ENCODE results near the gene SRSF5. TPM values are rescaled to one million over a fixed set of nuclear protein-coding genes. Genes with fewer than 3 reads are reported as not detected.

SRSF5 gene
- total RNA-seq, 1 donor: 101 TPM

DNA sequence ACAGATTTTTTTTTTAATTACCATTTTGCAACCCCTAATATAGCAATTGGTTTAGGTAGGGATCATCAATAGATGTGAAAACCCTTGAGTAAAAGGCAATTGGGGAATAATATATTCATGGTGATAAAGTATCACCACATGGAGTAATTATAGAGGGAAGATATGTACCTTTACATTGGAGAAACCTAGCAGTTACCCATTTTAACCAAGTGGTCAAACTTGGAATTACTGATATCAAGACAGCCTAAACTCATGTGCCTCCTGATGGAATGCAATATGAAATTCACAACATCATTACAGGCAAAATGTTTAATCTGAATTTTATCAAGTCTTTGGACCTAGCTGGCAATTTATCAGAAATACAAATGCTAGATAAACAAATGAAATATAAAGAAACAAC, 36.8 kb downstream of the SRSF5 start:
- no peak for DNase-seq (ENCODE audit: low read depth)
- no peak overlapping the region for H3K4me3 ChIP-seq (ENCODE audit: low read depth, low read length)
- TF ChIP-seq, protein P1, sequence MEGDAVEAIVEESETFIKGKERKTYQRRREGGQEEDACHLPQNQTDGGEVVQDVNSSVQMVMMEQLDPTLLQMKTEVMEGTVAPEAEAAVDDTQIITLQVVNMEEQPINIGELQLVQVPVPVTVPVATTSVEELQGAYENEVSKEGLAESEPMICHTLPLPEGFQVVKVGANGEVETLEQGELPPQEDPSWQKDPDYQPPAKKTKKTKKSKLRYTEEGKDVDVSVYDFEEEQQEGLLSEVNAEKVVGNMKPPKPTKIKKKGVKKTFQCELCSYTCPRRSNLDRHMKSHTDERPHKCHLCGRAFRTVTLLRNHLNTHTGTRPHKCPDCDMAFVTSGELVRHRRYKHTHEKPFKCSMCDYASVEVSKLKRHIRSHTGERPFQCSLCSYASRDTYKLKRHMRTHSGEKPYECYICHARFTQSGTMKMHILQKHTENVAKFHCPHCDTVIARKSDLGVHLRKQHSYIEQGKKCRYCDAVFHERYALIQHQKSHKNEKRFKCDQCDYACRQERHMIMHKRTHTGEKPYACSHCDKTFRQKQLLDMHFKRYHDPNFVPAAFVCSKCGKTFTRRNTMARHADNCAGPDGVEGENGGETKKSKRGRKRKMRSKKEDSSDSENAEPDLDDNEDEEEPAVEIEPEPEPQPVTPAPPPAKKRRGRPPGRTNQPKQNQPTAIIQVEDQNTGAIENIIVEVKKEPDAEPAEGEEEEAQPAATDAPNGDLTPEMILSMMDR (IDR thresholded peaks at IDR 0.05; ENCODE audit: insufficient read depth, low read length): peak; percentile 36

DNA sequence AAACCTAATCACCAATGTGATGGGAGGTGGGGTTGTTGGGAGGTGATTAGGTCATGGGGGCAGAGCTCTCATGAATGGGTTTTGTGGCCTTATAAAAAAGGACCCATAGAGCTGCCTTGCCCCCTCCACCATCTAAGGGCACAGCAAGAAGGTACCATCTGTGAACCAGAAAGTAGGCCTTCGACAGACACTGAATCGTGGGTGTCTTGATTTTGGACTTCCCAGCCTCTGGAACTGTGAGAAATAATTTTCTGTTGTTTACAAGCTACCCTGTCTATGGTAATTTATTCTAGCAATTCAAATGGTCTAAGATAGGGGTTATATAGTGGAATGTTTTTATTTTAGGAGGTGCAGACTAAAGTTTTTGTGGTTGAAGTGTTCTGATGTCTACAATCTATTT, 38.0 kb downstream of the SRSF5 start:
- no peak for DNase-seq (ENCODE audit: low read depth)
- no peak overlapping the region for H3K4me3 ChIP-seq (ENCODE audit: low read depth, low read length)
- TF ChIP-seq, protein P1 (IDR thresholded peaks at IDR 0.05; ENCODE audit: insufficient read depth, low read length): no peak

DNA sequence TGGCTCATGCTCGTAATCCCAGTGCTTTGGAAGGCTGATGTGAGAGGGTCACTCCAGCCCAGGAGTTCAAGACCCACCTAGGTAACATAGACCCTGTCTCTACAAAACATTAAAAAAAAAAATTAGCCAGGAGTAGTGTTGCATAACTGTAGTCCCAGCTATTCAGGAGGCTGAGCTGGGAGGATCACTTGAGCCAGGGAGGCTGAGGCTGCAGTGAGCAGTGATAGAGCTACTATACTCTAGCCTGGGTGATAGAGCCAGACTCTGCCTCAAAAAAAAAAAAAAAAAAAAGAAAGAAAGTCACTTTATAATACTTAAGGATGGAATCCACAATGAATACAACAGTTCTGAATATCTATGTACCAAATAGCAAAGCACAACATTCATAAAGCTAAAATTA, 40.2 kb downstream of the SRSF5 start:
- H3K4me3 ChIP-seq (ENCODE audit: low read depth, low read length): no peak overlapping the region
- no peak for DNase-seq (ENCODE audit: low read depth)
- TF ChIP-seq, protein P1 (IDR thresholded peaks at IDR 0.05; ENCODE audit: insufficient read depth, low read length): no peak

DNA sequence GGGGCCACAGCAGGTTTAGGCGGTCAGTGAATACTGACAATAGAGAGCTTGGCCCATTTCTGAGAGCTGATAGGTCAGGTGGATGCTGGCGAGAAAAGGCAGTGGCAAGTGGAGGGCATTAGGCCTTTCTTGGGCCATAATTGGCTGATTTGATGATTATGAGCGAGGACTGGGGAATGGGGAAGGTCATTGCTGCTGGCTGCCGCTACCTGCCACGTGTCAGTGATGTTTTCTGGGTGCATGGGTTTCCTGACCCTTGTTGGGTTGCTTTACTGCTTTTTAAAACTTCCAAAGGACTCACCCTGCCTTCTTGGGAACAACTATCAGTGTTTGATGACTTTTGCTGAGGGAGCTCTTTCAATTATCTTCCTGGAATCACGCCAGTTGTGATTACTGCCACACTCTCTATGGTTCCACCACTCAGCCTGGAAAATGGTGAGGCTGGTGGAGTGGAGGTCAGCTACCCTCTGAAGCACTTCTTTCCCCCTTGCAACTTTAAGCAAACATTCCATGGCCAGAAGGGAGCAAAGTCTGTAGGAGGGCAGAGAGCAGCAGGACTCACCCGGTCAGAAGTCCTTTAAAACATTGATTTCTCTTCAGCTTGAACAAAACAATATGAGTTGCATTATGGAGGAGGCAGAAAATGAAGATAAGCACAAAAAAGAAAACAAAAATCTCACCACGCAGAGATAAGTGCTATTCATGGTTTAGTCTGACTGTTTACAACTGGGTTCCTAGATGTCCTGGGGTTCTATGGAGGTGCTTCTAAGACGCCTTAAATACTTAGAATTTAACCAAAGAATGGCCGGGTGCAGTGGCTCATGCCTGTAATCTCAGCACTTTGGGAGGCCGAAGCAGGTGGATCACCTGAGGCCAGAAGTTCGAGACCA, 42.2 kb downstream of the SRSF5 start:
- no peak overlapping the region for H3K4me3 ChIP-seq (ENCODE audit: low read depth, low read length)
- TF ChIP-seq, protein P1 (IDR thresholded peaks at IDR 0.05; ENCODE audit: insufficient read depth, low read length): no peak
- DNase-seq (ENCODE audit: low read depth): no peak

DNA sequence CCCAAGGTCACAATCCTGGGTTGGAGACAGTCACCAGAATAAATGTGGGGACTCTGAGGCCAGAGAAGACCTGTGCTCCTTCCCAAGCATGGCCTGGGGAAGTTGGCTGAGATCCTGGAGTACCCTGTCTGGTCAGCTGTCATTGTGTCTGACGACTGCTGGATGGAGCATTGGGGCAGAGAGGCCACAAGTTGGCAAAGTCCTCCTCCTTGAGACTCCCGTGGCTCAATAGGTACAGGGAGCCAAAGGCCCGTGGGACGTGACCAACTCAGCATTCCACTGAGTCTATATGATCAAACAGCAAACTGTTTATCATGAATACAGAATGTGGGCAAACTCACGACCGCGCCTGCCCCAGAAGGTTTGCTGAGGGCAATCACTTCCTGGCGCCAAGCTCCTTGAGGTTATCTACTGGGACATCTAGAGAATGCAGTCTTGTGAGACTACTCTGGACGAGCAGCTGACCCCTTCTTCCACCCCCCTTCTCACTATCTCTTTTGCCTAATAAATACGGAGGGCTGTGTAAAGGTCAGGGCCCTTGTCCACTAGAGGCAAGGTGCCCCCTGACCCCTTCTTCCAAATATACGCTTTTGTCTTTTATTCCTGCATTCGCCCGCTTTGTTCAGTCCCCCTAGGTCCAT, 44.4 kb downstream of the SRSF5 start:
- TF ChIP-seq, protein P1 (IDR thresholded peaks at IDR 0.05; ENCODE audit: insufficient read depth, low read length): no peak
- no peak overlapping the region for H3K4me3 ChIP-seq (ENCODE audit: low read depth, low read length)
- DNase-seq (ENCODE audit: low read depth): no peak

DNA sequence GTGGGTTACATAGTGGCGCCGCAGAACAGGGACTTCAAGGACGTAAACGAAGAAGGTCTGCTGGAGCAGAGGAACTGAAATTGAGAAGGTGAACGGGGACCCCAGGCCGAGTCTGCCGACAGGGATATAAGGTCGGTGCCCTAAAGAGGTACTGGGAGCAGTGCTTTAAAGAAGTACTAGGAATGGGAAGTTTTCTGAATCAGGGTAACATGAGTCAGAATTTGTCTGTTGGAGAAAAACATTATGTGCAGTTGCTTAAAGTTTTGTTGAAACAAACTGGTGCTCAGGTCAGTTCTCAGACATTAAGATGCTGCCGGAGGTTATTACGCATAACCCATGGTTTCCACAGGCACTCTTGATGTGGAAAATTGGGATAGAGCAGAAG, 44.9 kb downstream of the SRSF5 start:
- no peak overlapping the region for H3K4me3 ChIP-seq (ENCODE audit: low read depth, low read length)

More for the DNA sequence above, 44.9 kb downstream of the SRSF5 start:
- no peak for DNase-seq (ENCODE audit: low read depth)
- TF ChIP-seq, protein P1 (IDR thresholded peaks at IDR 0.05; ENCODE audit: insufficient read depth, low read length): no peak

Measured in fibroblast of the aortic adventitia (primary cell).